Epithelial cell of prostate (primary cell): ENCODE results near the gene MRPS18B.

Experiments
- DNase-seq: peaks from one replicate; pipeline ENCODE4 v3.0.0-alpha.2; 2011; ENCODE audit warnings: low read depth, low spot score
- H3K27ac ChIP-seq: fragments of 450-650 bp; 2 replicates; pipeline ENCODE4 v1.5.1; 2017; ENCODE audit warnings: mild to moderate bottlenecking

MRPS18B gene

DNA sequence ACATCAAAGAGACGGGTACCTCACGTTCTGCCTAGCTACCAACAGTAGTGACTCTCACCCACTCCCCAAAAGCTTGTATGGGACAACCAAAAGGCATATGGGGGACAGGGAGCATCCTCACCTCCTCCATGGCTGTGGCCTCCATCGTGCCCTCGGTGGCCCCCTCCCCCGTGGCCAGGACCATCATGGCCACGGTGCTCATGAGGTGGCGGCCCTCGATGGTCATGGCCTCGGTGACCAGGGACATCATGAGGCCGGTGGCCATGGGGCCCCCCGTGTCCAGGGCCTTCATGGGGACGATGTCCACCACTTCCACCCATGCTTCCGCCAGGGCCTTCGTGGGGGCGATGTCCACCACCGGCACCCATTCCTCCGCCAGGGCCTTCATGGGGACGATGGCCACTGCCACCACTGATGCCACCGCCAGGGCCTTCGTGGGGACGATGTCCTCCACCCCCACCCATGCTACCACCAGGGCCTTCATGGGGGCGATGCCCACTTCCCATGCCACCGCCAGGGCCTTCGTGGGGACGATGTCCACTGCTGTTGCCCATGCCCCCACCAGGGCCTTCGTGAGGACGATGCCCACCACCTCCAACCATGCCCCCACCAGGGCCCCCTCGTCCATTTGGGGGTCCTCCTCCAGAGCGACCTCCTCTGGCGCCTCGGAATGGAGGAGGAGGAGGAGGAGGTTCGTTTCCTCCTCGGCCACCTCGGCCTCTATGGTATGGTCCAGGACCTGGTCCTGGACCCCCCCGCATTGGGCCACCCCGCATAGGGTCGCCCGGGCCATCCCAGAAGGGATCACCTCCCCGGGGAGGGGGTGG is 15.6 kb upstream of the MRPS18B start:
- H3K27ac ChIP-seq, result no peak overlapping the region
- no peak for DNase-seq

DNA sequence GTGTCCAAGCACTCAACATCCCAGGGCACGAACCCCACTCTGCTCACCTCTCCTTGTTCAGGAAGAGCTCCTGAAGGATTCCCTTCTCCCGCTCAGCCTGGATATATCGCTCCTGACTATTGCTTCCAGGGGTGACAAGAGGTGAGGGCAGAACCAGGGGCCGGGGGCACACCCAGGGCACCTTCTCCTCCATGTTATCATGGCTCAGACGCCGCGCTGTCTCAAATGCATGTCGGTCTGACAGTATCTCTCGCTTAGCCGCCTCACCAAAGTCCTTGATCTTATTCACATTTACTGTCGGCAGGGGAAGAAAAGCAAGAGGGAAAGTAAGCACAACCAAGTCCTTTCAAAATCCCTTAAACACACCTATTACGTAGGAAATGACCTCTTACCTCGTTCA is 13.7 kb upstream of the MRPS18B start:
- DNase-seq, result no peak
- H3K27ac ChIP-seq, result no peak overlapping the region

DNA sequence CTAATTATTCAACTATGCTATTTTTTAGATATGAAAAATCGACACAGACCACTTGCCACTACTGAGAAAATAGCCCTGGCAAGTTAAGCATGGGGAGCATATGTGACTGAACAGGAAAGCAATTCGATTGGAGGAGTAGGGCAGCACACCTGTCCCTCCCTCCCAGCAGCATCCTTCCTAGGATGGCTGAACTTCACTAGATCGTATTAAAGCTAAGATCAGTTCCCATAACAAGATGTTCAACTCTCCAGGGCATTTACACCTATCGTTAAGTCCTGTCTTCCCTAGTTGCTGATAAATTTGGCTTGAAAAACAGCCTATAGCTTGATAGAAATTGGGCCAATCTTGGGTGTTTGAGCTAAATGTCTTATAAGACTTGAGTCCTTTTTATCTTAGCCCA is 7.6 kb upstream of the MRPS18B start:
- no peak for DNase-seq
- H3K27ac ChIP-seq, result no peak overlapping the region

DNA sequence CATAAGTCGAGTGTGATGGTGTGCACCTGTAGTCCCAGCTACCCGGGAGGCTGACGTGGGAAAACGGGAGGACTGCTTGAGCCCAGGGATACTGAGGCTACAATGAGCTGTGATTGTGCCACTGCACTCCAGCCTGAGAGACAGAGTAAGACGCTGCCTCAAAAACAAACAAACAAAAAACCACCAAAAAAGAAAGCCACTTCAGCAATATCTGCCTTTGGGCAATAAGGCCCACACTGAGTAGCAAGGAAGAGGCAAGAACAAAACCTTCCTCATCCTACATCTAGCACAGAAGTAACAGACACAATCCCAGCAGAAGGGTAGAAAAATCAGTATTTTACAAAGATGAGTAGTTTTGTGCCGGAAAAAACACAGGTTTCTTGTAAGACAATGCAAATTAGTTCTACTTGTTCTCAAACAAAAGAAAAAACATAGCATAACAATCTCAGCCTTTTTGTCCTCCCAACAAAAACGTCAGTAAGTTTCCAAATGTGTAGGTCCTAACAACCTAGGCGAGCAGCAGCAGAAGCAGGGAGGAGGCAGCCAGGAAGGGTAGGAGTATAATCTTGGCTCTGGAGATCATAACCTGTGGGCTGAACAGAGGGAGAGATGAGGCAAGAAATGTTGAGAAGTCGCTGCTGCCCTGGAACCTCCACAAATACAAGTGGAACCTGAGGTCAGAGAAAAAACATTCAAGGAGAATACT is 6.3 kb upstream of the MRPS18B start:
- H3K27ac ChIP-seq, result no peak overlapping the region

GRCh38 chr6:30611856-30612194 is 5.8 kb upstream of the MRPS18B start:
- DNase-seq, result no peak
- H3K27ac ChIP-seq, result no peak overlapping the region

More for the DNA sequence above, 6.3 kb upstream of the MRPS18B start:
- DNase-seq, result no peak

- DNase-seq, result no peak
- peak overlapping the region; percentile 95 for H3K27ac ChIP-seq
These were observed 5.4 kb upstream of the MRPS18B start for GRCh38 chr6:30612213-30612612.

DNA sequence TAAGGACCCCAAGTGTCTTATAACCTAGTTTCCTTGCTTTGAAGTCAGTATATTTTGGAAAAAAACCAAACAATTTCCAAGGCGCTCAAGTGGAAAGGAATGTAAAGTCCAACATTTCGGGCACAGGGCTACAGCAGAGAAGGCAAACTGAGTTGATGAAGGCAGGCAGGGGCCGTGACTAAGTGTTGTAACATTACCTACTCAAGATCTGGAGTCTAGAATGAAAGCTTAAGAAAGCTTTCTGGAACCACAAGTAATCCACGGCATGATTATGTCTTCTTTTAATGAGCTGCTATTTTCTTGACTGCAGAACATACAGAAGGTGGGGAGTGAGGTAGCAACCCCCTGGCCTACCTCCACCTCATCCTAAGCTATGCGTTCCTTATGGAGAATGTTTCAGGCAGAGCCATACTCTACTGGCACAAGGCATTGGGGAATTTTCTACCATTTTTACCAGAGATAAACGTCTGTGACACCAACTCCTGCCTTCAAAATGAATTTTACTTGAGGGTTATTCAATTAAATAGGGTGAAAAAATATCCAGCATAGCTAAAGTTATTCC is 4.9 kb upstream of the MRPS18B start:
- H3K27ac ChIP-seq, result peak overlapping the region; percentile 95
- no peak for DNase-seq

GRCh38 chr6:30613251-30614043 is 4.2 kb upstream of the MRPS18B start:
- H3K27ac ChIP-seq, result peak overlapping the region; percentile 95
- no peak for DNase-seq

DNA sequence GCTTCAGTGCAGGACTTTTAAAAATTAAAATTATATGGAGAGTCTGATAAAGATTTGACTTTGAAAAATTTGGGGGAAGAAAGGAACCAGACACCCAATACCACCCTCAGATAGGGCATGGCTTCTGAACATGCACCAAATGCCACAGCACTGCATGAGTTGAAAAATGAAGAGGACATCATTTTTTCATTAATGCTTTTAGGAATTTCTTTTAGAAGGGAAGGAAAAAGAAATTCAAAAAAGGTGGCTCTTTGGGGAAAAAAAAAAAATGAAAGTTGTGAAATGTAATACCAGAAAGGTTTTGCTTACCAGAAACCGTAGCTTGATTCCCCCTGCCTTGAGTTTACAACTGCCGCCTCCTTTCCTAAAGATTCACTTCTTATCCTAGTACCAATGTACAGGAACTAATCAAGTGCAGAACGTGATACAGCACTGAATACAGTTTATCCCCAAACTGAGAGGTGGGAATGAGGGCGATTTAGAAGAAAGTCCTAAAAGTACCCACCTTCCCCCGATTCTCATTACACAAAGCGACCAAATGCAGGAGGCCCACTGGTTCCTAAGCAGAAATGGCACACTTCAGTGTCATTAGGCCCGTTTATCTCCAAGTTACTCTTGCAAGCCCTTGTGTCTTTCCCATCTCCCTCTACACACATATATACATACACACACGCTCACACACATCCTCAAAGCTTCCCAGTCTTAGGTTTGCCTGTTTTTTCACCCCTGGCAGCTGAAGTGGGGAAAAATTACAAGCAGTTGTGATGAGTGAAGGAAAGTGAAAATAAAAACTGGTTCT is 3.4 kb upstream of the MRPS18B start:
- no peak for DNase-seq

GRCh38 chr6:30614843-30615218 is 2.8 kb upstream of the MRPS18B start:
- peak; percentile 89 for DNase-seq
- H3K27ac ChIP-seq, result peak overlapping the region; percentile 95

More for the DNA sequence above, 3.4 kb upstream of the MRPS18B start:
- peak overlapping the region; percentile 95 for H3K27ac ChIP-seq

GRCh38 chr6:30615219-30615957 is 2.3 kb upstream of the MRPS18B start:
- DNase-seq, result no peak
- H3K27ac ChIP-seq, result peak overlapping the region; percentile 95

DNA sequence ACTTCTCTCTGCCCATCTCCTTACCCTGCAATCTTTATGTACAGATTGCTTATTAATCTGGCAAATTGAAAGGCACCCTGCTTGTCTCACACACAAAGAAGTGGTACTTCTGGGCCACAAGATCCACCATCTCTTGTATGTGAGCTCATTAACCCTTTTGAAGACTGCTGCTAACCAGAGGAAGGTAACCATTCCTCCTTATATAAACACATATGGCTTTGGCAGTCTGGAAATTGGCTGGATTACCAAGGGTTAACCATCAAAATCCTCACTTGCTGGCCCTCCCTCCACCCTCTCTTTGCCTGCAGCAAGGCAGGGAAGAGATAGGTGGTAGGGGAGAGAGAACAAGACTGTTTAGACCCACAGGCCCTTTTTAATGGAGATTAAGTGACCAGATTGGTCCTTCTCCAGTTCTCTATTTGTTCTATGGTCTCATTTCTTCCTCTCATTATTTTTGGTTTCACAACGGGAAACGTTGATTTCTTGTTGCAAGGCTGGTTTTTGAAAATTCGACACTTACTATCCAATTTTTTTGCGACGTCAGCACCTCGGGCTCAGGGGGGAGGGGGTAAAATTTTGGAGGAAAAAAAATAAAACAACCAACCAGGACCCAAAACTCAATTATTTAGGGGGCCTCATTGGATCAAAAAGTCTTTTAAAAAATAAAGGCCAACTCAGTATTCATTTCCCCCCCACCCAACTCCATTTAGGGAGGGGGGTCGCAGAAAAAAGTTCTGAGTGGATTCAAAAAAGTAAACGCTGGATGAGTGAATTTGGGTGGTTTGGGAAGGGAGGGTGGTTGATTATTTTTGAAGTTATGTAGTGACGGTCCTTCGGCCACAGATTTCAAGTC is 1.5 kb upstream of the MRPS18B start:
- H3K27ac ChIP-seq, result peak overlapping the region; percentile 95

GRCh38 chr6:30616811-30617564 is 652 bp upstream of the MRPS18B start, which contains the start of gene PPP1R10:
Gene PPP1R10 (minus strand): TSS chr6:30617243. CDS start chr6:30609944, 7,299 bp downstream.
- H3K27ac ChIP-seq, result peak within 1 kb of the TSS; percentile 95
- DNase-seq, result peak; percentile 99

More for the DNA sequence above, 1.5 kb upstream of the MRPS18B start:
- no peak for DNase-seq

GRCh38 chr6:30618270-30618797 is 694 bp downstream of the MRPS18B start:
- peak overlapping the region; percentile 95 for H3K27ac ChIP-seq
- no peak for DNase-seq

- no peak for DNase-seq
- H3K27ac ChIP-seq, result no peak overlapping the region
These were observed 1.9 kb downstream of the MRPS18B start for GRCh38 chr6:30619561-30619960.

- H3K27ac ChIP-seq, result no peak overlapping the region
- no peak for DNase-seq
These were observed 7.9 kb downstream of the MRPS18B start for GRCh38 chr6:30625511-30625910.
